ENCODE results near the gene ABCG1.

ABCG1 gene

GRCh38 chr21:42207426-42207825 is 11.5 kb upstream of the ABCG1 start:
- Histone ChIP-seq H3K9me3 (ENCODE audit: insufficient read depth, low read depth, low read length) (no peaks in the 10 kb centered on the region), H3K4me3 (ENCODE audit: low read length) (no peak overlapping the region), H3K27ac (ENCODE audit: low read depth, low read length) (no peak overlapping the region), H3K27me3 (ENCODE audit: insufficient read depth, low read length) (no peaks in the 10 kb centered on the region), H3K9ac (ENCODE audit: low read depth, low read length) (no peak overlapping the region), H3K36me3 (ENCODE audit: insufficient read depth, low read length) (no peaks in the 10 kb centered on the region), H3K4me1 (ENCODE audit: insufficient read depth, low read length) (peaks cover 3% of the 10 kb centered on the region; the same call in 1 of the 2 replicates)
- WGBS = 98% methylated on average over 2 of the region's 2 CpGs

GRCh38 chr21:42208036-42208435 is 10.9 kb upstream of the ABCG1 start:
- Histone ChIP-seq H3K36me3 (ENCODE audit: insufficient read depth, low read length) (no peaks in the 10 kb centered on the region), H3K9ac (ENCODE audit: low read depth, low read length) (no peak overlapping the region), H3K9me3 (ENCODE audit: insufficient read depth, low read depth, low read length) (no peaks in the 10 kb centered on the region), H3K27me3 (ENCODE audit: insufficient read depth, low read length) (no peaks in the 10 kb centered on the region), H3K27ac (ENCODE audit: low read depth, low read length) (no peak overlapping the region), H3K4me3 (ENCODE audit: low read length) (no peak overlapping the region), H3K4me1 (ENCODE audit: insufficient read depth, low read length) (peaks cover 3% of the 10 kb centered on the region; the same call in 1 of the 2 replicates)

DNA sequence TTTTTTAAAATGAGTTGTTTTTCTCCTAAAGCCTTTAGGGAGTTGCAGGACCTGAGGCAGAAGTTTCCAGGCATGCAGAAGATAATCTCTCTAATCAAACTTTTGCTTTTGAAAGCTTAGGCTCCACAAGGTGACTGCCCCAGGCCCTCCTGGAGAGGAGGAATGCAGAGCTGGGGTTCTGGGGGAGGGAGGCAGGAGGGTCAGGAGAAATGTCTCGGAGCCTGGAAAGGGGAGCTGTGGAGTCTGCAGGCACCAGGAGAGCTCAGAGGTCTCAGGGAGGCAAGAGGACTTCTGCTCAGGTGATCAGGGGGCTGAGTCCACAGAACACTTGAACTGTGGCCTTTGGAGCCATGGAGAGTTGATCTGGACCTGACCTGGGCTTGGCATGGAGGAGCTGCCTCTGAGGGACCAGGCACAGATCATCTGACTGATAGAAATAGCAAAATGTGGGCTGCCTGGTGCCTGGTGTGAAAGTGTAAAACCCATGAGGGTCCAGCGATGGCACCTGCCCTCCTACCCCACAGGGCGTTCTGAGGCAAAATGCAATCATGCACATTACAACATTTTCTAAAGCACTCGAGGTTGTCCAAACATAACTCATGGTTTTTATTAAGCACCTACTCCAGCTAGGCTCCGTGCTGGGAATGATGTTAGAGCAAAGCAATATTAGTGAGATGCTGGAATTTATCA is 10.0 kb upstream of the ABCG1 start:
- no peak overlapping the region for H3K4me3 ChIP-seq (ENCODE audit: low read length)
- H3K4me1 ChIP-seq (ENCODE audit: insufficient read depth, low read length) = peaks cover 3% of the 10 kb centered on the region; the same call in 1 of the 2 replicates
- H3K36me3 ChIP-seq (ENCODE audit: insufficient read depth, low read length) = no peaks in the 10 kb centered on the region
- H3K9ac ChIP-seq (ENCODE audit: low read depth, low read length) = no peak overlapping the region
- no peaks in the 10 kb centered on the region for H3K9me3 ChIP-seq (ENCODE audit: insufficient read depth, low read depth, low read length)
- H3K27me3 ChIP-seq (ENCODE audit: insufficient read depth, low read length) = no peaks in the 10 kb centered on the region
- 90% methylated on average over 5 of the region's 5 CpGs for WGBS
- H3K27ac ChIP-seq (ENCODE audit: low read depth, low read length) = no peak overlapping the region

GRCh38 chr21:42209801-42210479 is 9.0 kb upstream of the ABCG1 start:
- H3K9me3 ChIP-seq (ENCODE audit: insufficient read depth, low read depth, low read length) = no peaks in the 10 kb centered on the region
- no peak overlapping the region for H3K27ac ChIP-seq (ENCODE audit: low read depth, low read length)
- H3K27me3 ChIP-seq (ENCODE audit: insufficient read depth, low read length) = no peaks in the 10 kb centered on the region
- H3K4me1 ChIP-seq (ENCODE audit: insufficient read depth, low read length) = peaks cover 3% of the 10 kb centered on the region; the same call in 1 of the 2 replicates
- no peak overlapping the region for H3K9ac ChIP-seq (ENCODE audit: low read depth, low read length)
- H3K4me3 ChIP-seq (ENCODE audit: low read length) = no peak overlapping the region
- WGBS = 68% methylated on average over 11 of the region's 11 CpGs
- H3K36me3 ChIP-seq (ENCODE audit: insufficient read depth, low read length) = no peaks in the 10 kb centered on the region

GRCh38 chr21:42212266-42212665 is 6.7 kb upstream of the ABCG1 start:
- no peak overlapping the region for H3K4me3 ChIP-seq (ENCODE audit: low read length)
- H3K9ac ChIP-seq (ENCODE audit: low read depth, low read length) = no peak overlapping the region
- no peak overlapping the region for H3K27ac ChIP-seq (ENCODE audit: low read depth, low read length)
- H3K27me3 ChIP-seq (ENCODE audit: insufficient read depth, low read length) = peaks cover 7% of the 10 kb centered on the region
- H3K4me1 ChIP-seq (ENCODE audit: insufficient read depth, low read length) = peaks cover 3% of the 10 kb centered on the region; the same call in 1 of the 2 replicates
- no peaks in the 10 kb centered on the region for H3K36me3 ChIP-seq (ENCODE audit: insufficient read depth, low read length)
- WGBS = 91% methylated on average over 3 of the region's 3 CpGs
- H3K9me3 ChIP-seq (ENCODE audit: insufficient read depth, low read depth, low read length) = peaks cover 11% of the 10 kb centered on the region; the same call in 1 of the 2 replicates

DNA sequence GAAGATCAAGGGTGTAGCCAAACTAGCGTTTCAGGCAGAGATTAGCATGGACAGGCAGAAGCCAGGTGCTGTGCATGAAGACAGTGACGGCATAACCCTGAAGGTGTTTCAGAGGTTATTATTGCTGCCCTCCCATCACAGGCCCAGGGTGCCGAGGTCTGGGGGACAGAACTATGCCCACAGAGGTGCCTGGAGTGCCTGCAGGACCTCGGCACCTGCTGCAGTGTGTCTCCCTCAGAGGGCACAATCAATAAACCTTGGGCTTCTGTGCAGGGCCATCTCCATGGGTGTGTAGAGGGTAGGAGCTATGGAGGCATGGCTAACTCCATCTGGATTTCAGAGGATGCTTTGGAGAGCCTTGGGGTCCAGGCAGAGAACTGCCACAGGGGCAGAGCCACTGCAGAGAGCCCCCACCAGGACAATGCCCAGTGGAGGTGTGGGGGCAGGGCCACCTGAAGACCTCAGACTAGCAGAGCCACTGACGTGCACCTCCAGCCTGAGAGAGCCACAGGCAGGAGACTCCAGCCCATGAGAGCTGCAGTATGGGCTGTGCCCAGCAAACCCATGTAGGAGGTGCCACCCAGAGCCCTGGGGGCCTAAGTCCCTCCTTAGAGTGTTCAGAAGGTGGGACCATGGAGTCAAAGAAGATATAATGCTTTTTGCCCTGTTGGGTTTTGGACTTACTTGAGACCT is 5.7 kb upstream of the ABCG1 start:
- H3K9ac ChIP-seq (ENCODE audit: low read depth, low read length) = no peak overlapping the region
- WGBS = 89% methylated on average over 5 of the region's 5 CpGs
- H3K9me3 ChIP-seq (ENCODE audit: insufficient read depth, low read depth, low read length) = peaks cover 11% of the 10 kb centered on the region; the same call in 1 of the 2 replicates
- H3K4me3 ChIP-seq (ENCODE audit: low read length) = no peak overlapping the region
- H3K27ac ChIP-seq (ENCODE audit: low read depth, low read length) = no peak overlapping the region
- no peaks in the 10 kb centered on the region for H3K36me3 ChIP-seq (ENCODE audit: insufficient read depth, low read length)
- H3K27me3 ChIP-seq (ENCODE audit: insufficient read depth, low read length) = peaks cover 16% of the 10 kb centered on the region
- H3K4me1 ChIP-seq (ENCODE audit: insufficient read depth, low read length) = peaks cover 2% of the 10 kb centered on the region; the same call in 1 of the 2 replicates

DNA sequence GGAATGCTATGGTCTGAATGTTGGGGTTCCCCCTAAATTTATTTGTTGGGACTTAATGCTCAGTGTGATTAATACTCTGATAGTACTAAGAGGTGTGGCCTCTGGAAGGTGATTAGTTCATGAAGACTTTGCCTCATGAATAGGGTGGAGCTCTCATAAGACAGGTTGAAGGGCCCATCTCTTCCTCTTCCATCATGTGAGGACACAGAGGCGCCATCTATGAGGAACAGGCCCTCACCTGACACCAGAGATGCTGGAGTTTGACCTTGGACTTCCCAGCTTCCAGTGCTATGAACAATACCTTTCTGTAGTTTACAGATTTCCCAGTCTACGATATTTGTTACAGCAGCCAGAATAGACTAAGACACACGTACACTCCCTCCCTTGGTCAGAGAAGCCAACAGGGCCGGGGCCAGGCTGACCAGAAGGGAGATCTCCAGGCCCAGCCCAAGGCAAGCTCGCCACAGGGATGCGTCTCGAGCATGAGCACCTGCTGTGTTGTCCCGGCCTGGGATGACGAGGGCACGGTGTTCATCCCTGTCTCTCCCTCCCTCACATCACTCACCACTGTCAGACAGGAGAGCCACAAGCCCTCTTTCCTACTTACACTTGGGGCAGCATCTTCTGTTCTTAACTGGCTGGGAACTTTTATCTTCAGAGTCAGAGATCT is 4.7 kb upstream of the ABCG1 start:
- Histone ChIP-seq H3K27ac (ENCODE audit: low read depth, low read length) (no peak overlapping the region), H3K27me3 (ENCODE audit: insufficient read depth, low read length) (peaks cover 26% of the 10 kb centered on the region), H3K9me3 (ENCODE audit: insufficient read depth, low read depth, low read length) (peaks cover 11% of the 10 kb centered on the region; the same call in 1 of the 2 replicates), H3K36me3 (ENCODE audit: insufficient read depth, low read length) (no peaks in the 10 kb centered on the region), H3K4me1 (ENCODE audit: insufficient read depth, low read length) (no peaks in the 10 kb centered on the region), H3K4me3 (ENCODE audit: low read length) (no peak overlapping the region), H3K9ac (ENCODE audit: low read depth, low read length) (no peak overlapping the region)
- WGBS = 88% methylated on average over 10 of the region's 10 CpGs

- Histone ChIP-seq H3K27ac (ENCODE audit: low read depth, low read length) (no peak overlapping the region), H3K27me3 (ENCODE audit: insufficient read depth, low read length) (peaks cover 33% of the 10 kb centered on the region), H3K9me3 (ENCODE audit: insufficient read depth, low read depth, low read length) (peaks cover 11% of the 10 kb centered on the region; the same call in 1 of the 2 replicates), H3K36me3 (ENCODE audit: insufficient read depth, low read length) (no peaks in the 10 kb centered on the region), H3K4me3 (ENCODE audit: low read length) (no peak overlapping the region), H3K4me1 (ENCODE audit: insufficient read depth, low read length) (0 out of 2 replicates have a peak, but pooled peaks cover under 1% of the 10 kb centered on the region), H3K9ac (ENCODE audit: low read depth, low read length) (no peak overlapping the region)
- WGBS = 88% methylated on average over 5 of the region's 5 CpGs
Observed at GRCh38 chr21:42214921-42215320, 4.0 kb upstream of the ABCG1 start.

GRCh38 chr21:42215942-42216725 is 2.8 kb upstream of the ABCG1 start:
- H3K9me3 ChIP-seq (ENCODE audit: insufficient read depth, low read depth, low read length) = peaks cover 11% of the 10 kb centered on the region; the same call in 1 of the 2 replicates
- H3K9ac ChIP-seq (ENCODE audit: low read depth, low read length) = no peak overlapping the region
- no peaks in the 10 kb centered on the region for H3K36me3 ChIP-seq (ENCODE audit: insufficient read depth, low read length)
- H3K27ac ChIP-seq (ENCODE audit: low read depth, low read length) = no peak overlapping the region
- H3K4me1 ChIP-seq (ENCODE audit: insufficient read depth, low read length) = 0 out of 2 replicates have a peak, but pooled peaks cover 6% of the 10 kb centered on the region
- H3K27me3 ChIP-seq (ENCODE audit: insufficient read depth, low read length) = peaks cover 45% of the 10 kb centered on the region
- no peak overlapping the region for H3K4me3 ChIP-seq (ENCODE audit: low read length)
- 93% methylated on average over 9 of the region's 9 CpGs for WGBS

Data from HUES64 (cell line).